ENCODE data around the gene VPS8. TPM values are rescaled to one million over a fixed set of nuclear protein-coding genes. Genes with fewer than 3 reads are reported as not detected.
"Not testable (repeated sequence)": the region's sequence is repeated elsewhere in the genome, so short reads cannot be mapped to it uniquely, and the experiment has no call there.

The VPS8 gene
- total RNA-seq, 1 donor from 2014 or later: 68.8 TPM

DNA sequence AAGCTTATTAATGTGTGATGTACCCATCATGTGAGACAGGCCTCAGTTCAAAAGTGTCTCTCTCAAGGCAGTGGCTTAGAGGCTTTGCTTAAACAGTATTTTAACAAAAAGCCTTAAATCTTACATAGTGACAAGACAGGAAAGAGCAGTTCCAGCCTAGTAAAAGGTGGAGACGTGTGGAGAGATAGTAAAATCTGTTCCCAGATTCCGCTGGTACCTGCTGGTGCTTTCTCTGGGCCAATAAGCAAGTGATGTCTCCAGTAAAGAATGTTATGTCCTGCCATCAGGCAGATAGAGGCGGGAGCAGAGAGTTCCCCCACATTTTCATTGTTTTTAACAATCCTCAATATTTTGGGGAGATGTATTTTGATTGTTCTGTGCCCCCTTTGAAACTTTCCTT, 135.0 kb downstream of the VPS8 start:
- no peak for DNase-seq
- no peak for ATAC-seq (ENCODE audit: low read depth)
- Mint-ChIP-seq H3K4me1 (no peaks in the 10 kb centered on the region), H3K27me3 (no peaks in the 10 kb centered on the region), H3K36me3 (ENCODE audit: low read depth) (peaks cover 59% of the 10 kb centered on the region), H3K9me3 (no peaks in the 10 kb centered on the region), H3K4me3 (no peak overlapping the region), H3K27ac (no peak overlapping the region)
- intact Hi-C loops (cut with micrococcal nuclease): loop anchor here (5.0 kb wide), 1 partner anchor 360 kb away; no protein-coding TSS in a partner anchor
- POLR2A ChIA-PET: no interaction called here
- TF ChIP-seq, protein P1, sequence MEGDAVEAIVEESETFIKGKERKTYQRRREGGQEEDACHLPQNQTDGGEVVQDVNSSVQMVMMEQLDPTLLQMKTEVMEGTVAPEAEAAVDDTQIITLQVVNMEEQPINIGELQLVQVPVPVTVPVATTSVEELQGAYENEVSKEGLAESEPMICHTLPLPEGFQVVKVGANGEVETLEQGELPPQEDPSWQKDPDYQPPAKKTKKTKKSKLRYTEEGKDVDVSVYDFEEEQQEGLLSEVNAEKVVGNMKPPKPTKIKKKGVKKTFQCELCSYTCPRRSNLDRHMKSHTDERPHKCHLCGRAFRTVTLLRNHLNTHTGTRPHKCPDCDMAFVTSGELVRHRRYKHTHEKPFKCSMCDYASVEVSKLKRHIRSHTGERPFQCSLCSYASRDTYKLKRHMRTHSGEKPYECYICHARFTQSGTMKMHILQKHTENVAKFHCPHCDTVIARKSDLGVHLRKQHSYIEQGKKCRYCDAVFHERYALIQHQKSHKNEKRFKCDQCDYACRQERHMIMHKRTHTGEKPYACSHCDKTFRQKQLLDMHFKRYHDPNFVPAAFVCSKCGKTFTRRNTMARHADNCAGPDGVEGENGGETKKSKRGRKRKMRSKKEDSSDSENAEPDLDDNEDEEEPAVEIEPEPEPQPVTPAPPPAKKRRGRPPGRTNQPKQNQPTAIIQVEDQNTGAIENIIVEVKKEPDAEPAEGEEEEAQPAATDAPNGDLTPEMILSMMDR (IDR thresholded peaks at IDR 0.05): no peak
- CTCF ChIA-PET: no interaction called here

GRCh38 chr3:184949251-184949965, 137.4 kb downstream of the VPS8 start:
- DNase-seq: no peak
- no peaks in the 10 kb centered on the region for H3K4me1 Mint-ChIP-seq
- H3K36me3 Mint-ChIP-seq (ENCODE audit: low read depth): peaks cover 59% of the 10 kb centered on the region
- H3K27me3 Mint-ChIP-seq: no peaks in the 10 kb centered on the region
- POLR2A ChIA-PET: no interaction called here
- intact Hi-C loops (cut with micrococcal nuclease): loop anchor here (5.0 kb wide), 1 partner anchor 358 kb away; no protein-coding TSS in a partner anchor
- TF ChIP-seq, protein P1 (IDR thresholded peaks at IDR 0.05): no peak
- H3K4me3 Mint-ChIP-seq: no peak overlapping the region
- CTCF ChIA-PET: no interaction called here
- no peak overlapping the region for H3K27ac Mint-ChIP-seq
- no peaks in the 10 kb centered on the region for H3K9me3 Mint-ChIP-seq
- ATAC-seq (ENCODE audit: low read depth): no peak

DNA sequence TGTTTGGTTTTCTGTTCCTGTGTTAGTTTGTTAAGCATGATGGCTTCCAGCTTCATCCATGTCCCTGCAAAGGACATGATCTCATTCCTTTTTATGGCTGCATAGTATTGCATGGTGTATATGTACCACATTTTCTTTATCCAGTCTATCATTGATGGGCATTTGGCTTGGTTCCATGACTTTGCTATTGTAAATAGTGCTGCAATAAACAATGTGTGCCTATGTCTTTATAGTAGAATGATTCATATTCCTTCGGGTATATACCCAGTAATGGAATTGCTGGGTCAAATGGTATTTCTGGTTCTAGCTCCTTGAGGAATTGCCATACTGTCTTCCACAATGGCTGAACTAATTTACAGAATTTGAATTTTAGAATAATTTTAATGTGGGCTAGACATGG, 138.8 kb downstream of the VPS8 start:
- H3K4me3 Mint-ChIP-seq; H3K9me3 Mint-ChIP-seq; H3K27me3 Mint-ChIP-seq; intact Hi-C loops (cut with micrococcal nuclease); CTCF ChIA-PET; H3K27ac Mint-ChIP-seq; ATAC-seq (ENCODE audit: low read depth); DNase-seq; POLR2A ChIA-PET; H3K4me1 Mint-ChIP-seq: not testable (repeated sequence)
- peaks cover 58% of the 10 kb centered on the region for H3K36me3 Mint-ChIP-seq (ENCODE audit: low read depth)

- Mint-ChIP-seq H3K4me1 (no peaks in the 10 kb centered on the region), H3K9me3 (no peaks in the 10 kb centered on the region), H3K27me3 (no peaks in the 10 kb centered on the region), H3K4me3 (no peak overlapping the region), H3K27ac (no peak overlapping the region), H3K36me3 (ENCODE audit: low read depth) (peaks cover 59% of the 10 kb centered on the region)
- TF ChIP-seq, protein P1 (IDR thresholded peaks at IDR 0.05): no peak
- no peak for ATAC-seq (ENCODE audit: low read depth)
- no peak for DNase-seq
- intact Hi-C loops (cut with micrococcal nuclease): no loop called here
- ChIA-PET POLR2A (no interaction called here), CTCF (no interaction called here)
Measured at GRCh38 chr3:184952671-184953070, 140.7 kb downstream of the VPS8 start.

DNA sequence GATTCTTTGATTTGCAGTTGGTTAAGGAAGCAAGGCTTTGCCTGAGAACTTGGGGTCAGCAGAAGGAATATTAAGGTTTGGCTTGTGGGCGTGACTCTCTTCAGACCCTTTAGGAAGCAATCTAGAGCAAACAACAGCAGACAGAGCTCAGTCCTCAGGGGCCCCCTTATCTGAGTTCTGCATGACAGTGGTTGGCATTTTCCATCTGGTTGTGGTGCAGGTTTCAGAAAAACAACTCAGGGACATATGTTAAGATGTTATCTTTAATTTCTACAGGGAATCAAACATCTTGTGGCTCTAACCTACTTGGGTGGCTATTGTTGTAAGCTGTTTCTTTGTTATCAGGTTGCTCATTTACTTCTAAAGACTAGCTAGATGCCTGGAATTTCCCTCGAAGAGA, 141.4 kb downstream of the VPS8 start:
- ChIA-PET CTCF (no interaction called here), POLR2A (no interaction called here)
- no peak overlapping the region for H3K27ac Mint-ChIP-seq
- TF ChIP-seq, protein P1 (IDR thresholded peaks at IDR 0.05): no peak
- DNase-seq (no peak), ATAC-seq (ENCODE audit: low read depth) (no peak)
- H3K9me3 Mint-ChIP-seq: no peaks in the 10 kb centered on the region
- H3K27me3 Mint-ChIP-seq: no peaks in the 10 kb centered on the region
- no peak overlapping the region for H3K4me3 Mint-ChIP-seq
- no peaks in the 10 kb centered on the region for H3K4me1 Mint-ChIP-seq
- intact Hi-C loops (cut with micrococcal nuclease): no loop called here
- peaks cover 65% of the 10 kb centered on the region for H3K36me3 Mint-ChIP-seq (ENCODE audit: low read depth)

DNA sequence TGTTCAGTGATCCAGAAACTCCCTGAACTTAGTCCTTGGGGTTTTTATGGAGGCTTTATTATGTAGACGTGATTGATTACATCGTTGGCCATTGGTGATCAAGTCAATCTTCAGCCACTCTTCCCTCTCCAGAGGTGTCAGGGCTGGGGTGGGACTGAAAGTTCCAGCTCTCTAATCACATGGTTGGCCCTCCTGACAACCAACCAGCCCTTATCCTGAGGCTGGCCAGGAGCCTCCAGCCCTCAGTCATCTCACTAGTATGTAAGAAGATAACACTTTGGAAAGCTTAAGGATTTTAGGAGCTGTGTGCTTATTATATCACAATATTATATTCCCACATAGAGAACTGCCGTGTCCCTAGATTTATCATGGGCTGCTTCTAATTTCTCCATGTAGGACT, 142.3 kb downstream of the VPS8 start:
- POLR2A ChIA-PET: no interaction called here
- no peaks in the 10 kb centered on the region for H3K4me1 Mint-ChIP-seq
- no peak overlapping the region for H3K4me3 Mint-ChIP-seq
- DNase-seq (no peak), ATAC-seq (ENCODE audit: low read depth) (no peak)
- intact Hi-C loops (cut with micrococcal nuclease): no loop called here
- no peaks in the 10 kb centered on the region for H3K27me3 Mint-ChIP-seq
- H3K36me3 Mint-ChIP-seq (ENCODE audit: low read depth): peaks cover 71% of the 10 kb centered on the region
- TF ChIP-seq, protein P1 (IDR thresholded peaks at IDR 0.05): no peak
- H3K9me3 Mint-ChIP-seq: no peaks in the 10 kb centered on the region
- no peak overlapping the region for H3K27ac Mint-ChIP-seq
- CTCF ChIA-PET: no interaction called here

DNA sequence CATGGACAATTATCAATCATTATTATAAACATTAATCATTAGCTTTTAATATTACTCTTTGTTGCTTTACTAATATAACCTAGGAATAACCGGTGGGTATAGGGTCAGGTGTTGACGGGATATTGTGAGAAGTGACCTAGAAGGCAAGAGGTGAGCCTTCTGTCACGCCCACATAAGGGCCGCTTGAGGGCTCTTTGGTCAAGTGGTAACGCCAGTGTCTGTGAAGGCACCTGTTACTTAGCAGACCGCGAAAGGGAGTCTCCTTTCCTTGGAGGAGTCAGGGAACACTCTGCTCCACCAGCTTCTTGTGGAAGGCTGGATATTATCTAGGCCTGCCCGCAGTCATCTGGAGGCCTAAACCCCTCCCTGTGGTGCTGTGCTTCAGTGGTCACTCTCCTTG, 142.9 kb downstream of the VPS8 start:
- CTCF ChIA-PET; H3K9me3 Mint-ChIP-seq; H3K4me3 Mint-ChIP-seq; intact Hi-C loops (cut with micrococcal nuclease); H3K4me1 Mint-ChIP-seq; ATAC-seq (ENCODE audit: low read depth); H3K27ac Mint-ChIP-seq; H3K27me3 Mint-ChIP-seq; POLR2A ChIA-PET; DNase-seq: not testable (repeated sequence)
- H3K36me3 Mint-ChIP-seq (ENCODE audit: low read depth): peaks cover 70% of the 10 kb centered on the region

All from activated B cell treated with CpG ODN at 0.5 μM for 24 hours (primary cell).